Loucy (cell line): ENCODE data around the gene MMP28.

Source experiments
- H2AFZ ChIP-seq: fragments of 200-600 bp; sonication (generic); 2 replicates; pipeline ENCODE4 v1.6.0; 2016; ENCODE audit warnings: antibody characterized with exemption, mild to moderate bottlenecking, low read length, moderate library complexity
- H3F3A ChIP-seq: fragments of 200-600 bp; 2 replicates; pipeline ENCODE4 v1.6.0; 2016; ENCODE audit warnings: antibody characterized with exemption, low read depth, mild to moderate bottlenecking
- H3K27me3 ChIP-seq: fragments of 200-600 bp; sonication (generic); 2 replicates; pipeline ENCODE4 v1.6.1; 2014; ENCODE audit warnings: low read length, mild to moderate bottlenecking; ENCODE audit not compliant: insufficient read depth, poor library complexity, severe bottlenecking
- H3K36me3 ChIP-seq: fragments of 200-600 bp; sonication (generic); 2 replicates; pipeline ENCODE4 v1.6.1; 2016; ENCODE audit warnings: low read length; ENCODE audit not compliant: insufficient read depth
- H3K4me1 ChIP-seq: fragments of 200-600 bp; sonication (generic); 2 replicates; pipeline ENCODE4 v1.5.1; 2014; ENCODE audit warnings: low read length, mild to moderate bottlenecking; ENCODE audit not compliant: insufficient read depth, poor library complexity, severe bottlenecking
- H3K4me2 ChIP-seq: fragments of 200-600 bp; sonication (generic); 2 replicates; pipeline ENCODE4 v1.6.0; 2014; ENCODE audit warnings: antibody characterized with exemption, low read length, low read depth, mild to moderate bottlenecking; ENCODE audit not compliant: poor library complexity, severe bottlenecking
- H3K4me3 ChIP-seq: fragments of 200-600 bp; sonication (generic); 2 replicates; pipeline ENCODE4 v1.5.1; 2014; ENCODE audit warnings: low read length, mild to moderate bottlenecking, mixed read lengths; ENCODE audit not compliant: poor library complexity, severe bottlenecking
- H3K79me2 ChIP-seq: fragments of 200-600 bp; sonication (generic); 2 replicates; pipeline ENCODE4 v1.6.1; 2014; ENCODE audit warnings: low read length; ENCODE audit not compliant: insufficient read depth
- H3K9ac ChIP-seq: fragments of 200-600 bp; sonication (generic); 2 replicates; pipeline ENCODE4 v1.6.0; 2014; ENCODE audit warnings: mild to moderate bottlenecking, low read depth, low read length, moderate library complexity; ENCODE audit not compliant: poor library complexity, severe bottlenecking
- H3K9me2 ChIP-seq: fragments of 200-600 bp; sonication (generic); replicated peaks from 2 replicates; pipeline ENCODE4 v1.6.1; 2016; ENCODE audit warnings: low read depth, low read length, mixed read lengths
- H3K9me3 ChIP-seq: fragments of 200-600 bp; sonication (generic); 2 replicates; pipeline ENCODE4 v1.6.1; 2014; ENCODE audit warnings: mild to moderate bottlenecking, antibody characterized with exemption, low read length, low read depth; ENCODE audit not compliant: insufficient read depth
- H4K20me1 ChIP-seq: fragments of 200-600 bp; sonication (generic); 2 replicates; pipeline ENCODE4 v1.6.0; 2014; ENCODE audit warnings: antibody characterized with exemption, low read length, mild to moderate bottlenecking; ENCODE audit not compliant: insufficient read depth, poor library complexity, severe bottlenecking
- EZH2phosphoT487 ChIP-seq: fragments of 200-600 bp; IDR thresholded peaks from 2 replicates; pipeline ENCODE4 v1.6.1; 2018; ENCODE audit warnings: antibody characterized with exemption, mild to moderate bottlenecking, moderate library complexity, borderline replicate concordance
- TF ChIP-seq, protein P1 (sequence below): fragments of 200-600 bp; sonication (generic); conservative IDR thresholded peaks from 2 replicates; pipeline ENCODE4 v1.5.1; 2014; ENCODE audit warnings: mild to moderate bottlenecking, antibody characterized with exemption, low read length

Gene MMP28

DNA sequence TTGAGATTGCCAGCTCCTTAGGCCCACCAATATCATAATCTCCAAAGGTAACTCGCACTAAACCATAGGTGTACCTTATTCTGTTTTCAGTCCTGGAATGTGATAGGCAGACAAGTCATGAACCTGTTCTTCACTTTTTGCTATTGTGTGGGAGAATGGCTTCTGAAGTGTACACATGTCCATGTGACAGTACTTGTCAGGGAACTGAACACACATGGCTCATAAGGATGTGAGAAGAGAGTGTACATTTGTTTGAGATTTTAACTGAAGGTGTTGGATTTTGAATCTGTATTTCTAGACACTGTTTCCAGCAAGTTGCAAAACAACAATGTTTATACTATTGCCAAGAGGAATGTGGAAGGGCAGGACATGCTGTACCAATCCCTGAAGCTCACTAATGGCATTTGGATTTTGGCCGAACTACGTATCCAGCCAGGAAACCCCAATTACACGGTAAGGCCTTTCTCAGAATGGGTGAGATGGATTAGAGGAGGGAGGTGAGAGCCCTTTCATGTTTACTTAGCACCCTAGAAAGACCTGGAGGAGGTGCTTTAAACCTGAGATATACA is 78.5 kb downstream of the MMP28 start:
- Histone ChIP-seq H2AFZ (no peak overlapping the region), H3K9ac (no peak overlapping the region), H3K36me3 (peaks cover 78% of the 10 kb centered on the region), H3K9me3 (no peaks in the 10 kb centered on the region), H3K79me2 (no peaks in the 10 kb centered on the region), H3K27me3 (no peaks in the 10 kb centered on the region), H3K9me2 (no peaks in the 10 kb centered on the region), H3K4me3 (no peak overlapping the region), H3F3A (no peaks in the 10 kb centered on the region), H3K4me2 (no peak overlapping the region), H4K20me1 (no peaks in the 10 kb centered on the region), H3K4me1 (no peaks in the 10 kb centered on the region)
- TF ChIP-seq, protein P1, sequence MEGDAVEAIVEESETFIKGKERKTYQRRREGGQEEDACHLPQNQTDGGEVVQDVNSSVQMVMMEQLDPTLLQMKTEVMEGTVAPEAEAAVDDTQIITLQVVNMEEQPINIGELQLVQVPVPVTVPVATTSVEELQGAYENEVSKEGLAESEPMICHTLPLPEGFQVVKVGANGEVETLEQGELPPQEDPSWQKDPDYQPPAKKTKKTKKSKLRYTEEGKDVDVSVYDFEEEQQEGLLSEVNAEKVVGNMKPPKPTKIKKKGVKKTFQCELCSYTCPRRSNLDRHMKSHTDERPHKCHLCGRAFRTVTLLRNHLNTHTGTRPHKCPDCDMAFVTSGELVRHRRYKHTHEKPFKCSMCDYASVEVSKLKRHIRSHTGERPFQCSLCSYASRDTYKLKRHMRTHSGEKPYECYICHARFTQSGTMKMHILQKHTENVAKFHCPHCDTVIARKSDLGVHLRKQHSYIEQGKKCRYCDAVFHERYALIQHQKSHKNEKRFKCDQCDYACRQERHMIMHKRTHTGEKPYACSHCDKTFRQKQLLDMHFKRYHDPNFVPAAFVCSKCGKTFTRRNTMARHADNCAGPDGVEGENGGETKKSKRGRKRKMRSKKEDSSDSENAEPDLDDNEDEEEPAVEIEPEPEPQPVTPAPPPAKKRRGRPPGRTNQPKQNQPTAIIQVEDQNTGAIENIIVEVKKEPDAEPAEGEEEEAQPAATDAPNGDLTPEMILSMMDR = no peak
- TF ChIP-seq EZH2phosphoT487 = no peak

- Histone ChIP-seq H4K20me1 (no peaks in the 10 kb centered on the region), H3K9ac (no peak overlapping the region), H3K79me2 (no peaks in the 10 kb centered on the region), H3F3A (no peaks in the 10 kb centered on the region), H3K9me2 (no peaks in the 10 kb centered on the region), H3K36me3 (peaks cover 78% of the 10 kb centered on the region), H3K4me3 (no peak overlapping the region), H3K4me1 (no peaks in the 10 kb centered on the region), H3K27me3 (no peaks in the 10 kb centered on the region), H3K9me3 (no peaks in the 10 kb centered on the region), H2AFZ (no peak overlapping the region), H3K4me2 (no peak overlapping the region)
- TF ChIP-seq, protein P1 = no peak
- no peak for TF ChIP-seq EZH2phosphoT487
Observed at GRCh38 chr17:35716173-35716572, 79.3 kb downstream of the MMP28 start.
